ENCODE data around the gene FEZ2. TPM values are rescaled to one million over a fixed set of nuclear protein-coding genes. Genes with fewer than 3 reads are reported as not detected.

Gene FEZ2
- total RNA-seq, 1 experiment from 2014 or later: 14.8 TPM

DNA sequence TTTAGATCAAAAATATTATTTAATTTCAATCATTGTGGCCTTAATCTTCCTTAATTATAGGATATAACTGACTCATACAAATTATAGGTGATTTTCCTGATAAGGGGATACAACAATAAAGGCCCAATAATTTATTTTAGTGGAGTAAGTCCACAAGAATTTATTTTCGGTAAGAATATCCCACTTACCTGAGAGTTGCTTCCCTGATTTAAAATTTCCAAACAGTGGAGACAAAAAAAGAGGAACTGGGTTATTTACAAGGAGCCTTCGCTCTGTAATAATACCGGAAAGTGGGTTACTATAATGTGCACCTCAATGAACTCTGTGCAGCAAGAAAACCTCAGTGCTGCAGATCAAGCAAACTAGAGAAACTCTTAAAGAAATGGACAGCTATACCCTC, 42.2 kb downstream of the FEZ2 start:
- Histone ChIP-seq H3K4me1 (ENCODE audit: control insufficient read depth in 1 of 2, insufficient read depth in 2 of 2, low read length in 2 of 2) (peaks cover 5 to 17% of the 10 kb centered on the region in 2 experiments), H2AFZ (ENCODE audit: low read depth, low read length, poor library complexity, severe bottlenecking) (no peak overlapping the region), H3K9me2 (ENCODE audit: insufficient read depth) (no peaks in the 10 kb centered on the region), H3K36me3 (ENCODE audit: control insufficient read depth in 1 of 2, insufficient read depth in 2 of 2, low read length in 2 of 2) (peaks cover 10 to 13% of the 10 kb centered on the region in 2 experiments; a peak in 3 of 4 replicates), H4K20me1 (ENCODE audit: insufficient read depth) (no peaks in the 10 kb centered on the region), H3K27ac (ENCODE audit: low read depth, low read length) (no peak overlapping the region), H3K4me2 (ENCODE audit: low read length) (no peak overlapping the region), H3K79me2 (ENCODE audit: insufficient read depth, low read length) (peaks cover 5% of the 10 kb centered on the region), H3K27me3 (ENCODE audit: insufficient read depth, low read length) (no peaks in the 10 kb centered on the region), H3K9me3 (ENCODE audit: control insufficient read depth in 1 of 2, insufficient read depth in 1 of 2, low read depth in 1 of 2, low read length in 2 of 2) (no peaks in the 10 kb centered on the region), H3K4me3 (replicated peaks in 1 of 2; ENCODE audit: low read depth in 1 of 2, low read length in 2 of 2) (no peak overlapping the region), H3K9ac (ENCODE audit: low read length) (no peak overlapping the region)
- ChIA-PET CTCF (no interaction called here), RAD21 (ENCODE audit: low non-redundant PET in 1 of 2, low total read pairs in 2 of 2, uncharacterized antibody in 2 of 2, unreplicated experiment in 2 of 2) (no interaction called here), POLR2A (no interaction called here)
- no peak for TF ChIP-seq POLR2AphosphoS5 (IDR thresholded peaks at IDR 0.05; ENCODE audit: low read depth, low read length)
- TF ChIP-seq SP1 (IDR thresholded peaks at IDR 0.05; ENCODE audit: low read depth): no peak
- TF ChIP-seq CBX3 (IDR thresholded peaks at IDR 0.05; ENCODE audit: low read depth): no peak
- TF ChIP-seq ZNF274 (IDR thresholded peaks at IDR 0.05; ENCODE audit: low read depth, low read length): no peak
- TF ChIP-seq YY1 (IDR thresholded peaks at IDR 0.05; ENCODE audit: extremely low read depth, insufficient replicate concordance, low read depth, low read length): no peak
- no peak for TF ChIP-seq FOSL1 (IDR thresholded peaks at IDR 0.05; ENCODE audit: low read depth)
- no peak for TF ChIP-seq JUND (IDR thresholded peaks at IDR 0.05)
- no peak for TF ChIP-seq ATF3 (IDR thresholded peaks at IDR 0.05)
- no peak for TF ChIP-seq CTCF (IDR thresholded peaks at IDR 0.05 in 2 of 3, conservative IDR thresholded peaks at IDR 0.05 in 1 of 3; ENCODE audit: borderline replicate concordance in 1 of 3, insufficient read depth in 1 of 3, low read depth in 2 of 3, low read length in 2 of 3)
- no peak for TF ChIP-seq POLR2A (IDR thresholded peaks at IDR 0.05; ENCODE audit: borderline replicate concordance, extremely low read depth, insufficient read depth, insufficient read length)
- no peak for TF ChIP-seq EGR1 (IDR thresholded peaks at IDR 0.05; ENCODE audit: low read depth)
- no peak for TF ChIP-seq RAD21 (IDR thresholded peaks at IDR 0.05; ENCODE audit: low read depth)
- TF ChIP-seq TCF7L2 (IDR thresholded peaks at IDR 0.05; ENCODE audit: borderline replicate concordance, extremely low read depth, insufficient read depth, insufficient read length): no peak
- TF ChIP-seq ZBTB33 (IDR thresholded peaks at IDR 0.05; ENCODE audit: extremely low read depth, insufficient replicate concordance, low read length): no peak
- DNase-seq (ENCODE audit: low read depth, low spot score) (no peak), ATAC-seq (no peak)
- no TSS peak for BruUV-seq (replicated peaks)
- intact Hi-C loops (cut with micrococcal nuclease): no loop called here
